SJSA1 (cell line): ENCODE data around the gene LEP. TPM values are rescaled to one million over a fixed set of nuclear protein-coding genes. Genes with fewer than 3 reads are reported as not detected.

Experiments
- total RNA-seq: library from RNA; depleted of rRNA; stranded (reverse); fragments of >200 nt; shearing (Covaris generic); gene quantifications from 2 replicates; pipeline ENCODE4 v1.2.3, GENCODE V29; 2014; rRNA removed

The LEP gene
- total RNA-seq, 1 experiment from 2014 or later: not detected

Other genes with a start within 250 kb of the LEP start
- gene LRRC4, start 209.8 kb upstream of the LEP start, total RNA-seq: 0.34 and 1.4 TPM in 2 replicates
- 21.4 and 23.8 TPM in 2 replicates for gene RBM28, start 102.6 kb downstream of the LEP start, total RNA-seq
- not detected in 2 replicates for gene PRRT4, start 120.4 kb downstream of the LEP start, total RNA-seq
- gene IMPDH1, start 168.7 kb downstream of the LEP start, total RNA-seq: 53.6 and 54.0 TPM in 2 replicates
- gene HILPDA, start 214.6 kb downstream of the LEP start, total RNA-seq: 7.7 and 10.7 TPM in 2 replicates
- 24.9 and 37.2 TPM in 2 replicates for gene METTL2B, start 235.5 kb downstream of the LEP start, total RNA-seq